HG03575 (cell line): ENCODE data around the gene P2RX1.

Source experiments
- ATAC-seq: cut with Tn5 transposase; IDR thresholded peaks from one replicate; pipeline ENCODE4 v1.9.1; 2021; ENCODE audit not compliant: unreplicated experiment, insufficient number of reproducible peaks, low FRiP score; ENCODE audit errors: extremely low read depth

Gene P2RX1

GRCh38 chr17:3927628-3928340 lies 11.5 kb upstream of the P2RX1 start:
- ATAC-seq = no peak

- ATAC-seq = no peak
Measured at GRCh38 chr17:3926860-3927627, 10.8 kb upstream of the P2RX1 start.

GRCh38 chr17:3925684-3926485 lies 9.6 kb upstream of the P2RX1 start:
- no peak for ATAC-seq

GRCh38 chr17:3924512-3925350 lies 8.5 kb upstream of the P2RX1 start:
- ATAC-seq = no peak

GRCh38 chr17:3923466-3924190 lies 7.4 kb upstream of the P2RX1 start:
- ATAC-seq = no peak

GRCh38 chr17:3922765-3923164 lies 6.5 kb upstream of the P2RX1 start:
- ATAC-seq = no peak

GRCh38 chr17:3921502-3922319 lies 5.4 kb upstream of the P2RX1 start:
- no peak for ATAC-seq

- no peak for ATAC-seq
Measured at GRCh38 chr17:3921006-3921405, 4.7 kb upstream of the P2RX1 start.

GRCh38 chr17:3919123-3919624 lies 2.9 kb upstream of the P2RX1 start:
- ATAC-seq = no peak

- ATAC-seq = no peak
Measured at GRCh38 chr17:3918372-3919122, 2.3 kb upstream of the P2RX1 start.

GRCh38 chr17:3917391-3917931 lies 1.2 kb upstream of the P2RX1 start:
- ATAC-seq = no peak

- no peak for ATAC-seq
Measured at GRCh38 chr17:3916825-3917224, 560 bp upstream of the P2RX1 start.

GRCh38 chr17:3915581-3915994 lies 677 bp downstream of the P2RX1 start:
- ATAC-seq = no peak

- ATAC-seq = no peak
Measured at GRCh38 chr17:3914312-3914670, 2.0 kb downstream of the P2RX1 start.

- no peak for ATAC-seq
Measured at GRCh38 chr17:3913531-3914311, 2.5 kb downstream of the P2RX1 start.

- no peak for ATAC-seq
Measured at GRCh38 chr17:3912827-3913226, 3.4 kb downstream of the P2RX1 start.
